Measurements from ENCODE around the gene AKR7A2.

Gene AKR7A2

DNA sequence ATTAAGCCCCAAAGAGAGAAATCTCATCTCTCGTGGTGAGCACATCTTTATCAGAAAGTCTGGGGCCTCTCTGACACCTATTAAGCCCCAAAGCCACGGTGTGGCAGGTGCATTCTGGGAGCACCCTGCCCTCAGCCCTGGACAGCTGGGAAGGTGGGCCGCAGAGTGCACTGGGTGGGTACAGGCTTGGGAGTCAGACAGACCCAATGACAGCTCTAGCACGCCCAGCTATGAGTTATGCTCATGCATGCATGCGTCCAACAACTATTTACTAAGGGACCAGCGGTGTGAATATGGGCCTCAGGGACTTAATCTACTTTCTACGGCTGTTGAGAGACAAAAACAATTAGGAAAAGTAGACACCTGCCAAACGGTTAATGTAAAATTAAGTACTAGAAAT is 46.8 kb upstream of the AKR7A2 start:
- peaks cover 53% of the 10 kb centered on the region for H3K36me3 ChIP-seq
- no peaks in the 10 kb centered on the region for H3K4me1 ChIP-seq (ENCODE audit: control insufficient read depth in 1 of 2, insufficient read depth in 1 of 2, low read depth in 1 of 2, low read length in 1 of 2)
- TF ChIP-seq, protein P1, sequence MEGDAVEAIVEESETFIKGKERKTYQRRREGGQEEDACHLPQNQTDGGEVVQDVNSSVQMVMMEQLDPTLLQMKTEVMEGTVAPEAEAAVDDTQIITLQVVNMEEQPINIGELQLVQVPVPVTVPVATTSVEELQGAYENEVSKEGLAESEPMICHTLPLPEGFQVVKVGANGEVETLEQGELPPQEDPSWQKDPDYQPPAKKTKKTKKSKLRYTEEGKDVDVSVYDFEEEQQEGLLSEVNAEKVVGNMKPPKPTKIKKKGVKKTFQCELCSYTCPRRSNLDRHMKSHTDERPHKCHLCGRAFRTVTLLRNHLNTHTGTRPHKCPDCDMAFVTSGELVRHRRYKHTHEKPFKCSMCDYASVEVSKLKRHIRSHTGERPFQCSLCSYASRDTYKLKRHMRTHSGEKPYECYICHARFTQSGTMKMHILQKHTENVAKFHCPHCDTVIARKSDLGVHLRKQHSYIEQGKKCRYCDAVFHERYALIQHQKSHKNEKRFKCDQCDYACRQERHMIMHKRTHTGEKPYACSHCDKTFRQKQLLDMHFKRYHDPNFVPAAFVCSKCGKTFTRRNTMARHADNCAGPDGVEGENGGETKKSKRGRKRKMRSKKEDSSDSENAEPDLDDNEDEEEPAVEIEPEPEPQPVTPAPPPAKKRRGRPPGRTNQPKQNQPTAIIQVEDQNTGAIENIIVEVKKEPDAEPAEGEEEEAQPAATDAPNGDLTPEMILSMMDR (IDR thresholded peaks at IDR 0.05): no peak

DNA sequence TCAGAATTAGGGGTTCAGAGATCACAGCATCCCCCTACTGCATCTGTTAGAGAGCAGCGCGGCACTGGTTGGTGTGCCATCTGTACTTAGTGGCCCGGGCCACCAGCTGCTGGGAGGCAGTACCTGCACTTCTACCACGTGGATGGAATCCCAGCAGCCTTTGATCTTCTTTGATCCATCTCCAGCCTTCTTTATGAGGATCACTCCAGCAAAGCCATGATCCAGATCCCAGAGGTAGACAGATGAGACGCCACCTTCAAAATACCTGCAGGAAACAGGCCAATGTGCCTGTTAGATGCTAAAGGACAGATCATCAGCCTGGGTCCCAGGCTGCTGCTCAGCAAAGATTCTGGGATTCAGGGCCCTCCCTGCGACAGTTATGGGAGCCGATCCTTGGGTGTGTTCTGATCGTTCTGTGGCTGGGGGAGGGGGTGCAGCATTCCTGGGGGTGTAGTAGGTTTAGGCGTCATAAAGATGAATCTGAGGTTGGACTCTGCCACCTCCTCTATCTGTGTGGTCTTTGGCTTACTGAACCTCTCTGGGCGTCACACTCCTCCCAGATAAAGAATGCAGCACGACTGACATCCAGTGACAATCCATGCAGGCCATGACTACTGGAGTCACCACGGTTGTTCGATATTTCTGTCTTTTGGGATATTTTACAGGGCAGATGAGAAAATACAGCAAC is 45.5 kb upstream of the AKR7A2 start:
- TF ChIP-seq, protein P1 (IDR thresholded peaks at IDR 0.05): no peak
- H3K9me3 ChIP-seq: no peaks in the 10 kb centered on the region
- H3K27me3 ChIP-seq: no peaks in the 10 kb centered on the region
- H3K4me3 ChIP-seq (ENCODE audit: low read depth in 1 of 2, low read length in 1 of 2): no peak overlapping the region
- H3K27ac ChIP-seq: no peak overlapping the region
- H3K4me1 ChIP-seq (ENCODE audit: control insufficient read depth in 1 of 2, insufficient read depth in 1 of 2, low read depth in 1 of 2, low read length in 1 of 2): no peaks in the 10 kb centered on the region
- H3K36me3 ChIP-seq: peaks cover 66% of the 10 kb centered on the region

More for the DNA sequence above, 46.8 kb upstream of the AKR7A2 start:
- Histone ChIP-seq H3K27me3 (no peaks in the 10 kb centered on the region), H3K27ac (no peak overlapping the region), H3K4me3 (ENCODE audit: low read depth in 1 of 2, low read length in 1 of 2) (no peak overlapping the region), H3K9me3 (no peaks in the 10 kb centered on the region)

DNA sequence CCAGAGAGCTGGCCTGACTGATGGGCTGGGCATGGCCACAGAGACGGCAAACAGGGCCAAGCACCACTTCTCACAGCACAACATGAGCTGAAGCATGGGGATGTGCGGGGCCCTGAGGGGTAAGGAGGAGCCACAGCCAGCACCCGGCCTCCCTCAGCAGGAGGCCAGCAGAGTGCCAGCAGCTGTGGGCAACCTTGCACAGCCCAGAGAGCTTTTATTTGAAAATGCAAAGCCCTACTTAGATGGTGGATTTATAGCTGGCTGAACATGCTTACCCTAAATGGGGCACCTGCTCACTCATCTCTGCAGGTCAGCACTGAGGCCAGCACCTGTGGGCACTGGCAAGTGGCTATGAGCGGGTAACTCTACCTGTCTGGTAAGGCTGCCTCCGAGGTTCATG is 44.3 kb upstream of the AKR7A2 start:
- peaks cover 77% of the 10 kb centered on the region for H3K36me3 ChIP-seq
- H3K27ac ChIP-seq: no peak overlapping the region
- H3K9me3 ChIP-seq: no peaks in the 10 kb centered on the region
- TF ChIP-seq, protein P1 (IDR thresholded peaks at IDR 0.05): no peak
- H3K27me3 ChIP-seq: no peaks in the 10 kb centered on the region
- H3K4me1 ChIP-seq (ENCODE audit: control insufficient read depth in 1 of 2, insufficient read depth in 1 of 2, low read depth in 1 of 2, low read length in 1 of 2): no peaks in the 10 kb centered on the region
- no peak overlapping the region for H3K4me3 ChIP-seq (ENCODE audit: low read depth in 1 of 2, low read length in 1 of 2)

DNA sequence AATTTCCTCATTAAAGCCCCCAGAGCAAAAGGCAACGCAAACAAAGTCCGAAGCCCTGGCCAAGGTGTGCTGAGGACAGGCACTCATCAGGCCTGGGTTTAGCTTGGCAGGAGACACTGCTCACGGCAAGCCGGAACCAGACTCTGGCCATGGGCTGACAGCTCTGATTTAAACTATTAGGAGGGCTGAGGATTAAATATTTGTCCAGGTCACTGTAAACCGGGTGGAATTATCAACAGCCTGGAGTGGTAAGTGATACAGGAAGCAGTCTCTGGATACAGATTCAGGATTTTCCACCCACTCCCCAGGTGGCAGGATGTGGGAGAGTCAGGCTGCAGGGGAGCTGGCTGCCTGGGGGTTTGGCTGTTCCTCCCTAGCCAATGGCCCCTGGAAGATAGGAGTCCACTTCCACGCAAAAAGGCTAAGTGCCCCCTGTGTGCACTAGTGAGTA is 42.6 kb upstream of the AKR7A2 start:
- Histone ChIP-seq H3K27me3 (no peaks in the 10 kb centered on the region), H3K4me3 (ENCODE audit: low read depth in 1 of 2, low read length in 1 of 2) (no peak overlapping the region), H3K4me1 (ENCODE audit: control insufficient read depth in 1 of 2, insufficient read depth in 1 of 2, low read depth in 1 of 2, low read length in 1 of 2) (no peaks in the 10 kb centered on the region), H3K27ac (no peak overlapping the region), H3K36me3 (peaks cover 89% of the 10 kb centered on the region), H3K9me3 (no peaks in the 10 kb centered on the region)
- TF ChIP-seq, protein P1 (IDR thresholded peaks at IDR 0.05): no peak

DNA sequence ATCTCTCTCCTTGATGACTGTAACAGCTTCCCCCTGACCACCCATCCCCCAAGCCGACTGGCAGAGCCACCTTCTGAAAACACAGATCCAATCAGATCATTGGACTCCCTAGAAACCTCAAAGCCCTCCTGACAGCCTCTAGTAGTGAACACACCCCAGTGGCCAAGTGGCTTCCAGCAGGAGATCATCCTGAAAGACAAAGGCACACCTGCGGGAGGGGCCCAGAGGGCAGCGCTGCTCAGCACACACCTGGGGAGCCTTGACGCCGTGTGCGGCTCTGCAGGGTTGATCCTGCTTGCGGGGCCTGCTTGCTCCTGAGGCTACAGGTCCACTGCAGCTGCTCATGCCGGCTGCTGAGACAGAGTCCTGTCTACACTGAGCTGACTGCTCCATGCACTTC is 41.7 kb upstream of the AKR7A2 start:
- Histone ChIP-seq H3K4me3 (ENCODE audit: low read depth in 1 of 2, low read length in 1 of 2) (no peak overlapping the region), H3K36me3 (peaks cover 93% of the 10 kb centered on the region), H3K27ac (no peak overlapping the region), H3K9me3 (no peaks in the 10 kb centered on the region), H3K27me3 (no peaks in the 10 kb centered on the region), H3K4me1 (ENCODE audit: control insufficient read depth in 1 of 2, insufficient read depth in 1 of 2, low read depth in 1 of 2, low read length in 1 of 2) (peaks cover 5 to 6% of the 10 kb centered on the region in 2 experiments)
- TF ChIP-seq, protein P1 (IDR thresholded peaks at IDR 0.05): no peak

All from neutrophil (primary cell).